ENCODE measurements around the gene PPP1R12A. TPM values are rescaled to one million over a fixed set of nuclear protein-coding genes. Genes with fewer than 3 reads are reported as not detected.

PPP1R12A gene
- total RNA-seq, 1 experiment from 2014 or later, result 52.0 TPM

- TF ChIP-seq, protein P1, sequence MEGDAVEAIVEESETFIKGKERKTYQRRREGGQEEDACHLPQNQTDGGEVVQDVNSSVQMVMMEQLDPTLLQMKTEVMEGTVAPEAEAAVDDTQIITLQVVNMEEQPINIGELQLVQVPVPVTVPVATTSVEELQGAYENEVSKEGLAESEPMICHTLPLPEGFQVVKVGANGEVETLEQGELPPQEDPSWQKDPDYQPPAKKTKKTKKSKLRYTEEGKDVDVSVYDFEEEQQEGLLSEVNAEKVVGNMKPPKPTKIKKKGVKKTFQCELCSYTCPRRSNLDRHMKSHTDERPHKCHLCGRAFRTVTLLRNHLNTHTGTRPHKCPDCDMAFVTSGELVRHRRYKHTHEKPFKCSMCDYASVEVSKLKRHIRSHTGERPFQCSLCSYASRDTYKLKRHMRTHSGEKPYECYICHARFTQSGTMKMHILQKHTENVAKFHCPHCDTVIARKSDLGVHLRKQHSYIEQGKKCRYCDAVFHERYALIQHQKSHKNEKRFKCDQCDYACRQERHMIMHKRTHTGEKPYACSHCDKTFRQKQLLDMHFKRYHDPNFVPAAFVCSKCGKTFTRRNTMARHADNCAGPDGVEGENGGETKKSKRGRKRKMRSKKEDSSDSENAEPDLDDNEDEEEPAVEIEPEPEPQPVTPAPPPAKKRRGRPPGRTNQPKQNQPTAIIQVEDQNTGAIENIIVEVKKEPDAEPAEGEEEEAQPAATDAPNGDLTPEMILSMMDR (IDR thresholded peaks at IDR 0.05 in 2 of 3, conservative IDR thresholded peaks at IDR 0.05 in 1 of 3; ENCODE audit: borderline replicate concordance in 1 of 3, insufficient read depth in 1 of 3, low read depth in 2 of 3, low read length in 2 of 3), result no peak
- TF ChIP-seq FOSL1 (IDR thresholded peaks at IDR 0.05; ENCODE audit: low read depth), result no peak
- no peak for TF ChIP-seq POLR2AphosphoS5 (IDR thresholded peaks at IDR 0.05; ENCODE audit: low read depth, low read length)
- TF ChIP-seq EZH2 (IDR thresholded peaks at IDR 0.05), result no peak
- TF ChIP-seq, protein P2, sequence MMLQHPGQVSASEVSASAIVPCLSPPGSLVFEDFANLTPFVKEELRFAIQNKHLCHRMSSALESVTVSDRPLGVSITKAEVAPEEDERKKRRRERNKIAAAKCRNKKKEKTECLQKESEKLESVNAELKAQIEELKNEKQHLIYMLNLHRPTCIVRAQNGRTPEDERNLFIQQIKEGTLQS (IDR thresholded peaks at IDR 0.05), result no peak
- TF ChIP-seq CBX3 (IDR thresholded peaks at IDR 0.05; ENCODE audit: low read depth), result no peak
- TF ChIP-seq TCF7L2 (IDR thresholded peaks at IDR 0.05; ENCODE audit: borderline replicate concordance, extremely low read depth, insufficient read depth, insufficient read length), result no peak
Measured at GRCh38 chr12:79850610-79851299, 84.1 kb downstream of the PPP1R12A start (continued).

- Histone ChIP-seq H3K9me3 (ENCODE audit: control insufficient read depth in 1 of 2, insufficient read depth in 1 of 2, low read depth in 1 of 2, low read length in 2 of 2) (no peaks in the 10 kb centered on the region), H2AFZ (ENCODE audit: low read depth, low read length, poor library complexity, severe bottlenecking) (no peak overlapping the region), H3K9me2 (ENCODE audit: insufficient read depth) (no peaks in the 10 kb centered on the region), H3K4me1 (ENCODE audit: control insufficient read depth in 1 of 2, insufficient read depth in 2 of 2, low read length in 2 of 2) (peaks cover 6 to 14% of the 10 kb centered on the region in 2 experiments), H3K36me3 (ENCODE audit: control insufficient read depth in 1 of 2, insufficient read depth in 2 of 2, low read length in 2 of 2) (no peaks in the 10 kb centered on the region), H3K4me3 (replicated peaks in 1 of 2; ENCODE audit: low read depth in 1 of 2, low read length in 2 of 2) (no peak overlapping the region), H3K9ac (ENCODE audit: low read length) (no peak overlapping the region), H4K20me1 (ENCODE audit: insufficient read depth) (no peaks in the 10 kb centered on the region), H3K79me2 (ENCODE audit: insufficient read depth, low read length) (peaks cover 58% of the 10 kb centered on the region), H3K27ac (ENCODE audit: low read depth, low read length) (no peak overlapping the region), H3K27me3 (ENCODE audit: insufficient read depth, low read length) (no peaks in the 10 kb centered on the region), H3K4me2 (ENCODE audit: low read length) (no peak overlapping the region)
- POLR2A ChIA-PET, result no interaction called here
- DNase-seq (ENCODE audit: low read depth, low spot score), result no peak
- intact Hi-C loops (cut with micrococcal nuclease), result no loop called here
- ATAC-seq, result no peak
- RAD21 ChIA-PET (ENCODE audit: low non-redundant PET in 1 of 2, low total read pairs in 2 of 2, uncharacterized antibody in 2 of 2, unreplicated experiment in 2 of 2), result no interaction called here
- CTCF ChIA-PET, result no interaction called here
- no TSS peak for BruUV-seq (replicated peaks)
- TF ChIP-seq, protein P2 (IDR thresholded peaks at IDR 0.05), result no peak
- TF ChIP-seq SRF (IDR thresholded peaks at IDR 0.05; ENCODE audit: low read depth) (no peak), EZH2 (IDR thresholded peaks at IDR 0.05) (no peak), POLR2A (IDR thresholded peaks at IDR 0.05; ENCODE audit: borderline replicate concordance, extremely low read depth, insufficient read depth, insufficient read length) (no peak), JUND (IDR thresholded peaks at IDR 0.05) (no peak), MAX (IDR thresholded peaks at IDR 0.05) (no peak), ZNF274 (IDR thresholded peaks at IDR 0.05; ENCODE audit: low read depth, low read length) (no peak), ZFX (IDR thresholded peaks at IDR 0.05) (no peak), EZH2phosphoT487 (IDR thresholded peaks at IDR 0.05; ENCODE audit: borderline replicate concordance) (no peak), SIN3A (IDR thresholded peaks at IDR 0.05; ENCODE audit: low read depth) (no peak), EGR1 (IDR thresholded peaks at IDR 0.05; ENCODE audit: low read depth) (no peak), YY1 (IDR thresholded peaks at IDR 0.05; ENCODE audit: extremely low read depth, insufficient replicate concordance, low read depth, low read length) (no peak), CEBPB (IDR thresholded peaks at IDR 0.05; ENCODE audit: low read depth) (no peak), POLR2AphosphoS5 (IDR thresholded peaks at IDR 0.05; ENCODE audit: low read depth, low read length) (no peak), FOSL1 (IDR thresholded peaks at IDR 0.05; ENCODE audit: low read depth) (no peak)
- TF ChIP-seq, protein P1 (IDR thresholded peaks at IDR 0.05 in 2 of 3, conservative IDR thresholded peaks at IDR 0.05 in 1 of 3; ENCODE audit: borderline replicate concordance in 1 of 3, insufficient read depth in 1 of 3, low read depth in 2 of 3, low read length in 2 of 3), result no peak
Measured at GRCh38 chr12:79848339-79848738, 86.6 kb downstream of the PPP1R12A start.
